ENCODE results near the gene TRIM49D1. TPM values are rescaled to one million over a fixed set of nuclear protein-coding genes. Genes with fewer than 3 reads are reported as not detected.
"Not testable (repeated sequence)": the region's sequence is repeated elsewhere in the genome, so short reads cannot be mapped to it uniquely, and the experiment has no call there.

TRIM49D1 gene, protein sequence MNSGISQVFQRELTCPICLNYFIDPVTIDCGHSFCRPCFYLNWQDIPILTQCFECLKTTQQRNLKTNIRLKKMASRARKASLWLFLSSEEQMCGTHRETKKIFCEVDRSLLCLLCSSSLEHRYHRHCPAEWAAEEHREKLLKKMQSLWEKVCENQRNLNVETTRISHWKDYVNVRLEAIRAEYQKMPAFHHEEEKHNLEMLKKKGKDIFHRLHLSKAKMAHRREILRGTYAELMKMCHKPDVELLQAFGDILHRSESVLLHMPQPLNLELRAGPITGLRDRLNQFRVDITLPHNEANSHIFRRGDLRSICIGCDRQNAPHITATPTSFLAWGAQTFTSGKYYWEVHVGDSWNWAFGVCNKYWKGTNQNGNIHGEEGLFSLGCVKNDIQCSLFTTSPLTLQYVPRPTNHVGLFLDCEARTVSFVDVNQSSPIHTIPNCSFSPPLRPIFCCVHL
- not detected for total RNA-seq

GRCh38 chr11:89922195-89922660 is at the start of gene TRIM49D1:
TRIM49D1 (minus strand) TSS chr11:89922245; CDS start chr11:89917710, 4,535 bp downstream.
- WGBS, result 46% methylated on average over 3 of the region's 3 CpGs

DNA sequence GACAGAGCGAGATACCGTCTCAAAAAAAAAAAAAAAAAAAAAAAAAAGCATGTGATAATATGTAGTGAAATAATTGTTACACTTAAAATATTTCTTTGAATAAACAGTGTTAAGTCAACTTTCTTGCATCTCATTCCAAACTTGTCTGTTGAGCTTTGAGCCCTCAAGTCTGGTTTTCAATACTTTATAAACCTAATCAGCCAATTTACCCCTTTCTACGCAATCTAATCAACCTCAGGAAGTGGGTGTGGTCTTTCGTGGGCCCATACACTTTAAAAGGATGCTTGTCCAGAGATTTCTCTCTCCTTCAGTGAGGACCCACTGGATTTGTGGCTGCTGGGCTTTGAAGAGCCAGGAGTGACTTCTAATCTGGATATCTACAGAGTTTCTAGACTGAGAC is 43.7 kb upstream of the TRIM49D1 start, which contains the start of gene TRIM64:
Gene TRIM64 (plus strand): TSS at position 301 of the 400 bp plus-strand sequence. CDS start 2,467 bp downstream, outside the sequence.
- 100% methylated on average over 1 of the region's 4 CpGs for WGBS
- DNase-seq (ENCODE audit: low spot score); H3K4me1 ChIP-seq (replicated peaks); H3K36me3 ChIP-seq; H3K27ac ChIP-seq; H3K27me3 ChIP-seq (replicated peaks; ENCODE audit: insufficient read depth); H3K4me3 ChIP-seq; H3K9me3 ChIP-seq; intact Hi-C loops (cut with DNase I): not testable (repeated sequence)

More at GRCh38 chr11:89922195-89922660, at the start of gene TRIM49D1:
- intact Hi-C loops (cut with DNase I), result no loop called here
- no peak within 1 kb of the TSS for H3K4me3 ChIP-seq
- no peaks in the 10 kb centered on the region for H3K36me3 ChIP-seq
- TF ChIP-seq, protein P1, sequence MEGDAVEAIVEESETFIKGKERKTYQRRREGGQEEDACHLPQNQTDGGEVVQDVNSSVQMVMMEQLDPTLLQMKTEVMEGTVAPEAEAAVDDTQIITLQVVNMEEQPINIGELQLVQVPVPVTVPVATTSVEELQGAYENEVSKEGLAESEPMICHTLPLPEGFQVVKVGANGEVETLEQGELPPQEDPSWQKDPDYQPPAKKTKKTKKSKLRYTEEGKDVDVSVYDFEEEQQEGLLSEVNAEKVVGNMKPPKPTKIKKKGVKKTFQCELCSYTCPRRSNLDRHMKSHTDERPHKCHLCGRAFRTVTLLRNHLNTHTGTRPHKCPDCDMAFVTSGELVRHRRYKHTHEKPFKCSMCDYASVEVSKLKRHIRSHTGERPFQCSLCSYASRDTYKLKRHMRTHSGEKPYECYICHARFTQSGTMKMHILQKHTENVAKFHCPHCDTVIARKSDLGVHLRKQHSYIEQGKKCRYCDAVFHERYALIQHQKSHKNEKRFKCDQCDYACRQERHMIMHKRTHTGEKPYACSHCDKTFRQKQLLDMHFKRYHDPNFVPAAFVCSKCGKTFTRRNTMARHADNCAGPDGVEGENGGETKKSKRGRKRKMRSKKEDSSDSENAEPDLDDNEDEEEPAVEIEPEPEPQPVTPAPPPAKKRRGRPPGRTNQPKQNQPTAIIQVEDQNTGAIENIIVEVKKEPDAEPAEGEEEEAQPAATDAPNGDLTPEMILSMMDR (IDR thresholded peaks at IDR 0.05), result no peak
- TF ChIP-seq POLR2A (IDR thresholded peaks at IDR 0.05), result no peak
- no peak within 1 kb of the TSS for H3K27ac ChIP-seq
- H3K27me3 ChIP-seq (replicated peaks; ENCODE audit: insufficient read depth), result no peaks in the 10 kb centered on the region
- DNase-seq (ENCODE audit: low spot score), result no peak
- H3K9me3 ChIP-seq, result no peaks in the 10 kb centered on the region
- no peaks in the 10 kb centered on the region for H3K4me1 ChIP-seq (replicated peaks)

DNA sequence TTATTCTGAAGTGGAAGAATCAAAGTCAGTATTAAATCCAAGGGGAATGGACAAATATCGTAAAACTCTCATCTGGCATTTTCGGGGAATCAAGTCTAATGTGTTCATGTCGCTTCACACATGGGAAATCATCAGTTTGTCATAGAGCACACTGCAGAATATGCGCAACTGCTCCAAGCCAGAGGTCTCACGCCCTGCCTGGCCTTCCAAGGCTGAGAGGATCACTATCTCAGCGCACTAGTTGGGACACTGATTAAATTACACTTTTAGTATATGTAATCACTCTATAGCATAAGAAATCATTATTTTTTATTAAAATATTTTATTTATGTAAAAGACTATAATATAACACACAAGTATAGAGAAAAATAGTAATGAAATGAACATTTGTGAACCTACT is 38.8 kb upstream of the TRIM49D1 start:
- DNase-seq (ENCODE audit: low spot score); H3K4me3 ChIP-seq; H3K36me3 ChIP-seq; H3K27me3 ChIP-seq (replicated peaks; ENCODE audit: insufficient read depth); H3K27ac ChIP-seq; H3K4me1 ChIP-seq (replicated peaks); H3K9me3 ChIP-seq; intact Hi-C loops (cut with DNase I): not testable (repeated sequence)
- 86% methylated on average over 6 of the region's 6 CpGs for WGBS

- H3K4me1 ChIP-seq (replicated peaks); H3K36me3 ChIP-seq; H3K4me3 ChIP-seq; H3K9me3 ChIP-seq; H3K27ac ChIP-seq; intact Hi-C loops (cut with DNase I); DNase-seq (ENCODE audit: low spot score); H3K27me3 ChIP-seq (replicated peaks; ENCODE audit: insufficient read depth): not testable (repeated sequence)
- WGBS, result 88% methylated on average over 2 of the region's 6 CpGs
Observed at GRCh38 chr11:89923764-89924163, 1.7 kb upstream of the TRIM49D1 start, which contains the start of gene TRIM49D2. TRIM49D2 (plus strand) TSS chr11:89924064; CDS start chr11:89926762, 2,698 bp downstream.

GRCh38 chr11:89900809-89901208 is 21.2 kb downstream of the TRIM49D1 start:
- H3K4me3 ChIP-seq; H3K9me3 ChIP-seq; H3K4me1 ChIP-seq (replicated peaks); DNase-seq (ENCODE audit: low spot score); H3K27ac ChIP-seq; intact Hi-C loops (cut with DNase I); H3K27me3 ChIP-seq (replicated peaks; ENCODE audit: insufficient read depth); H3K36me3 ChIP-seq: not testable (repeated sequence)
- no CpG with 5 or more reads among the region's 14 CpGs for WGBS

GRCh38 chr11:89893245-89893644 is 28.8 kb downstream of the TRIM49D1 start:
- H3K27ac ChIP-seq; intact Hi-C loops (cut with DNase I); H3K27me3 ChIP-seq (replicated peaks; ENCODE audit: insufficient read depth); DNase-seq (ENCODE audit: low spot score); H3K36me3 ChIP-seq; H3K4me3 ChIP-seq; H3K9me3 ChIP-seq; H3K4me1 ChIP-seq (replicated peaks): not testable (repeated sequence)
- WGBS, result 100% methylated on average over 3 of the region's 3 CpGs

DNA sequence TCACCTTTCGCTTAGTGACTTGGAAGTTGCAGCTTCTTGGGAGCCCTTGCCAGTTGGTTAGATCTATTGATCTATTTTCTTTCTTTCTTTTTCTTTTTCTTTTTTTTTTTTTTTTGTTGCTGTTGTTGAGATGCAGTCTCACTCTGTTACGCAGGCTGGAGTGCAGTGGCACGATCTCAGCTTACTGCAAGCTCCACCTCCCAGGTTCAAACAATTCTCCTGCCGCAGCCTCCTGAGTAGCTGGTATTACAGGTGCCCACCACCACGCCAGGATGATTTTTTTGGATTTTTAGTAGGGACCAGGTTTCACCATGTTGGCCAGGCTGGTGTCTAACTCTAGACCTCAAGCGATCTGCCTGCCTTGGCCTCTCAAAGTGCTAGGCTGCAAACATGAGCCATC is 44.5 kb downstream of the TRIM49D1 start:
- H3K36me3 ChIP-seq; H3K27ac ChIP-seq; H3K4me1 ChIP-seq (replicated peaks); H3K9me3 ChIP-seq; intact Hi-C loops (cut with DNase I); H3K27me3 ChIP-seq (replicated peaks; ENCODE audit: insufficient read depth); DNase-seq (ENCODE audit: low spot score); H3K4me3 ChIP-seq: not testable (repeated sequence)
- 90% methylated on average over 5 of the region's 6 CpGs for WGBS

- WGBS, result 73% methylated on average over 2 of the region's 2 CpGs
- intact Hi-C loops (cut with DNase I); H3K4me1 ChIP-seq (replicated peaks); H3K27ac ChIP-seq; DNase-seq (ENCODE audit: low spot score); H3K27me3 ChIP-seq (replicated peaks; ENCODE audit: insufficient read depth); H3K4me3 ChIP-seq; H3K9me3 ChIP-seq; H3K36me3 ChIP-seq: not testable (repeated sequence)
Observed at GRCh38 chr11:89872588-89872987, 49.5 kb downstream of the TRIM49D1 start.

GRCh38 chr11:89865223-89865622 is 56.8 kb downstream of the TRIM49D1 start:
- H3K36me3 ChIP-seq; DNase-seq (ENCODE audit: low spot score); H3K27me3 ChIP-seq (replicated peaks; ENCODE audit: insufficient read depth); intact Hi-C loops (cut with DNase I); H3K9me3 ChIP-seq; H3K4me3 ChIP-seq; H3K27ac ChIP-seq; H3K4me1 ChIP-seq (replicated peaks): not testable (repeated sequence)
- no CpG with 5 or more reads among the region's 35 CpGs for WGBS

DNA sequence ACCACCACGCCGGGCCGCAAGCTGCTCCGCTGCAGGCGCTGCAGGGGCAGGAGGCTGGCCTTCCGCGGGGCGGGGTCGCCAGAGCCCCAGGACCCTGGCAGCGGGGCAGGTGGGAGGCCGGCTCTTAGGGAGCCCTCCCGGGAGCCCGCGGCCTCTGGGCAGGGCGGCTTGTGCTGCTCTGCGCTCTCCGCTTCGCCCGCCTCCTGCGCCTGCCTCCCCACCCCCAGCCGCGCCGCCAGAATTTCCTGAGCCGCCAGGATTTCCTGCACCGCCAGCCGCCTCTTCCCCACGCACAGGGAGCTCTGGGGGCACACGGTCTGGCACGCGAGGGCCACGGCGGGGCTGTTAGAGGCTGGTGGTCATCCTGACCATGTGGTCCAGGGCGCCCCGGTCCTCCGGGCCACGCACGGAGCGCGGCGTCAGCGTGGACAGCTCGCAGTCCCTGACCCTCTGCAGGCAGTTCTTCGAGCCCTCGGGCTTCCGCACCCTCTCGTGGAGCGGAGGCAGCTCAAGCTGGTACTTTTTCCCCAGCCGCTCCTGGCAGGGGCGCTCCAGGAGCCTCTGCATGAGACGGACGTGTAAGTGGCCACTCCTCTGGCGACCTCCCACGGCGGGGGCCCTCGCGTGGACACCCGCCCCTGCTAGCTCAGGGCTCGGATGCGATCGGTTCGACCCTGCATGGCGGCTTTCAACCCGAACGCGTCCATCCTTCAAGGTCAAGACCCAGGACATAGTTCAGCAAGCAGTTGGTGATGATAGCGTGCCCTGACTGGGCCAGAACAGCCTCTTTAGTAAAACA is 57.9 kb downstream of the TRIM49D1 start:
- H3K4me1 ChIP-seq (replicated peaks); H3K27me3 ChIP-seq (replicated peaks; ENCODE audit: insufficient read depth); H3K27ac ChIP-seq; intact Hi-C loops (cut with DNase I); DNase-seq (ENCODE audit: low spot score); H3K36me3 ChIP-seq; H3K9me3 ChIP-seq: not testable (repeated sequence)
- WGBS, result 12% methylated on average over 16 of the region's 66 CpGs
- H3K4me3 ChIP-seq, result peak overlapping the region in 1 of 2 donors; percentile 21

Data from prostate gland (tissue), 2 donors.